ENCODE data around the gene IL11RA.

DNA sequence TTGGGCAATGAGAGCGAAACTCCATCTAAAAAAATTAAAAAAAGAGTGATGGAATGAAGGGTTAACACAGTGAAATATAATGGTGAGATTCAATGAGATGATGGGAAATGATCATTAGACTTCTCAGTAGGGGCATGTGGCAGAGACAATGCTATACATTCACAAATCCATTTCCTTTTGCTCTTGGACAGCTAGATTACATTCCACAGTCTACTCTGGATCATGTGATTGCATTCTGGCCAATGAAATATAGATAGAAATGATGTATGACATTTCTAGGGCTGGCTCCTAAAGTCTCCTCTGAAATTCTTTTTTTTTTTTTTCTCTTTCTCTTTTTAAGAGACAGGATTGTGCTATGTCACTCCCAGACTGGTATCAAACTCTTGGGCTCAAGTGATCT lies 9.3 kb upstream of the IL11RA start:
- TF ChIP-seq, protein P1, sequence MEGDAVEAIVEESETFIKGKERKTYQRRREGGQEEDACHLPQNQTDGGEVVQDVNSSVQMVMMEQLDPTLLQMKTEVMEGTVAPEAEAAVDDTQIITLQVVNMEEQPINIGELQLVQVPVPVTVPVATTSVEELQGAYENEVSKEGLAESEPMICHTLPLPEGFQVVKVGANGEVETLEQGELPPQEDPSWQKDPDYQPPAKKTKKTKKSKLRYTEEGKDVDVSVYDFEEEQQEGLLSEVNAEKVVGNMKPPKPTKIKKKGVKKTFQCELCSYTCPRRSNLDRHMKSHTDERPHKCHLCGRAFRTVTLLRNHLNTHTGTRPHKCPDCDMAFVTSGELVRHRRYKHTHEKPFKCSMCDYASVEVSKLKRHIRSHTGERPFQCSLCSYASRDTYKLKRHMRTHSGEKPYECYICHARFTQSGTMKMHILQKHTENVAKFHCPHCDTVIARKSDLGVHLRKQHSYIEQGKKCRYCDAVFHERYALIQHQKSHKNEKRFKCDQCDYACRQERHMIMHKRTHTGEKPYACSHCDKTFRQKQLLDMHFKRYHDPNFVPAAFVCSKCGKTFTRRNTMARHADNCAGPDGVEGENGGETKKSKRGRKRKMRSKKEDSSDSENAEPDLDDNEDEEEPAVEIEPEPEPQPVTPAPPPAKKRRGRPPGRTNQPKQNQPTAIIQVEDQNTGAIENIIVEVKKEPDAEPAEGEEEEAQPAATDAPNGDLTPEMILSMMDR (conservative IDR thresholded peaks at IDR 0.05; ENCODE audit: low read length) = no peak
- TF ChIP-seq EZH2phosphoT487 (IDR thresholded peaks at IDR 0.05; ENCODE audit: borderline replicate concordance, low read depth, low read length) = no peak

Measured in OCI-LY7 (cell line).